MCF 10A (cell line): ENCODE measurements around the gene CELSR1. TPM values are rescaled to one million over a fixed set of nuclear protein-coding genes. Genes with fewer than 3 reads are reported as not detected.

Source experiments
- BruUV-seq: library from RNA; stranded (reverse); fragments of 400-500 nt; replicated peaks from 2 replicates; lab custom pipeline; 2021; lab: Mats Ljungman, UMichigan
- CTCF ChIA-PET: fragments of 300-600 bp; sonication (Branson Sonifier 250); formaldehyde crosslinking; extraction: SDS; loops from one replicate; lab custom pipeline; 2021; ENCODE audit warnings: antibody characterized with exemption, inconsistent platforms; lab: Yijun Ruan, JAX
- POLR2A ChIA-PET: fragments of 300-600, 350-650 bp; sonication (Branson Sonifier 250); formaldehyde crosslinking; extraction: SDS; loops from one replicate; lab custom pipeline; 2020; ENCODE audit warnings: antibody characterized with exemption, inconsistent platforms; lab: Yijun Ruan, JAX
- DNase-seq: peaks from one replicate; pipeline ENCODE4 v3.0.0-alpha.2; 2018; ENCODE audit not compliant: unreplicated experiment
- H3K27ac Mint-ChIP-seq: one replicate; pipeline ENCODE4 v1.8.0; 2022; ENCODE audit warnings: mild to moderate bottlenecking, low read depth, mixed read lengths; ENCODE audit not compliant: unreplicated experiment
- H3K27me3 Mint-ChIP-seq: one replicate; pipeline ENCODE4 v1.8.0; 2022; ENCODE audit warnings: mixed read lengths; ENCODE audit not compliant: insufficient read depth, unreplicated experiment
- H3K36me3 Mint-ChIP-seq: one replicate; pipeline ENCODE4 v1.8.0; 2022; ENCODE audit warnings: mild to moderate bottlenecking, moderate library complexity, mixed read lengths; ENCODE audit not compliant: insufficient read depth, unreplicated experiment
- H3K4me1 Mint-ChIP-seq: one replicate; pipeline ENCODE4 v1.8.0; 2022; ENCODE audit warnings: mixed read lengths; ENCODE audit not compliant: insufficient read depth, unreplicated experiment
- H3K4me3 Mint-ChIP-seq: one replicate; pipeline ENCODE4 v1.8.0; 2022; ENCODE audit warnings: mild to moderate bottlenecking, moderate library complexity, mixed read lengths; ENCODE audit not compliant: unreplicated experiment
- H3K9me3 Mint-ChIP-seq: one replicate; pipeline ENCODE4 v1.8.0; 2022; ENCODE audit warnings: mixed read lengths; ENCODE audit not compliant: unreplicated experiment
- CTCF ChIP-seq: fragments of 200-600 bp; IDR thresholded peaks from one replicate; pipeline ENCODE4 v1.8.0; 2022; ENCODE audit warnings: antibody characterized with exemption, mild to moderate bottlenecking; ENCODE audit not compliant: unreplicated experiment
- intact Hi-C: fragments of 100-400 bp; cut with micrococcal nuclease; formaldehyde crosslinking; loops from 2 replicates; pipeline ENCODE4 v1.14.1; 2022
- total RNA-seq: library from RNA; stranded (reverse); gene quantifications from 2 replicates; pipeline ENCODE4 v1.2.3, GENCODE V29; 2022

CELSR1 gene
- total RNA-seq, 1 experiment from 2014 or later, result 49.1 TPM

GRCh38 chr22:46578251-46578823, 40.9 kb upstream of the CELSR1 start:
- peak overlapping the region; percentile 82 for H3K4me3 Mint-ChIP-seq
- no TSS peak for BruUV-seq
- peak overlapping the region; percentile 81 for H3K27ac Mint-ChIP-seq
- CTCF ChIA-PET, result no interaction called here
- H3K36me3 Mint-ChIP-seq, result no peaks in the 10 kb centered on the region
- H3K9me3 Mint-ChIP-seq, result no peaks in the 10 kb centered on the region
- POLR2A ChIA-PET, result no interaction called here
- no peak for DNase-seq
- H3K4me1 Mint-ChIP-seq, result peaks cover 34% of the 10 kb centered on the region
- no peak for TF ChIP-seq CTCF
- H3K27me3 Mint-ChIP-seq, result no peaks in the 10 kb centered on the region
- intact Hi-C loops, result no loop called here

GRCh38 chr22:46577368-46578249, 40.2 kb upstream of the CELSR1 start:
- H3K9me3 Mint-ChIP-seq, result no peaks in the 10 kb centered on the region
- peak; percentile 13 for DNase-seq
- intact Hi-C loops, result no loop called here
- peaks cover 34% of the 10 kb centered on the region for H3K4me1 Mint-ChIP-seq
- H3K27me3 Mint-ChIP-seq, result no peaks in the 10 kb centered on the region
- H3K36me3 Mint-ChIP-seq, result no peaks in the 10 kb centered on the region
- peak overlapping the region; percentile 82 for H3K4me3 Mint-ChIP-seq
- no TSS peak for BruUV-seq
- CTCF ChIA-PET, result no interaction called here
- TF ChIP-seq CTCF, result no peak
- POLR2A ChIA-PET, result no interaction called here
- H3K27ac Mint-ChIP-seq, result peak overlapping the region; percentile 81

GRCh38 chr22:46576556-46577367, 39.3 kb upstream of the CELSR1 start:
- TF ChIP-seq CTCF, result no peak

More at GRCh38 chr22:46576556-46577367, 39.3 kb upstream of the CELSR1 start:
- ChIA-PET CTCF (interaction anchor here (1.3 to 2.2 kb wide), 2 partner anchors 13 to 209 kb away, joined by 3 to 20 read pairs; no protein-coding TSS in a partner anchor), POLR2A (no interaction called here)
- H3K27ac Mint-ChIP-seq, result peak overlapping the region; percentile 21
- no peaks in the 10 kb centered on the region for H3K27me3 Mint-ChIP-seq
- H3K36me3 Mint-ChIP-seq, result no peaks in the 10 kb centered on the region
- H3K4me1 Mint-ChIP-seq, result peaks cover 34% of the 10 kb centered on the region
- H3K9me3 Mint-ChIP-seq, result peaks cover 7% of the 10 kb centered on the region
- DNase-seq, result peak; percentile 30
- H3K4me3 Mint-ChIP-seq, result peak overlapping the region; percentile 67
- BruUV-seq, result no TSS peak
- intact Hi-C loops, result no loop called here
